GM23338 (cell line): Measurements from ENCODE around the gene TMPRSS11D. TPM values are rescaled to one million over a fixed set of nuclear protein-coding genes. Genes with fewer than 3 reads are reported as not detected.

ENCODE experiments used
- ATAC-seq: fragments of 200-7000 bp; cut with Tn5 transposase; 3 replicates; pipeline ENCODE4 v1.9.1; 2020
- DNase-seq: peaks from one replicate; pipeline ENCODE4 v3.0.0-alpha.2; 2015; ENCODE audit warnings: low spot score
- H2AFZ ChIP-seq: fragments of 200-600 bp; sonication (generic); 2 replicates; pipeline ENCODE4 v1.8.0; 2016; ENCODE audit warnings: antibody characterized with exemption, mild to moderate bottlenecking, moderate library complexity
- H3F3A ChIP-seq: fragments of 200-600 bp; sonication (generic); replicated peaks from 2 replicates; pipeline ENCODE4 v1.8.0; 2017; ENCODE audit warnings: antibody characterized with exemption, mixed run types, low read depth
- H3K27ac ChIP-seq: fragments of 200-600 bp; sonication (generic); 2 replicates; pipeline ENCODE4 v1.6.1; 2016; ENCODE audit warnings: low read depth
- H3K27me3 ChIP-seq: fragments of 200-600 bp; sonication (generic); 2 replicates; pipeline ENCODE4 v1.8.0; 2016; ENCODE audit warnings: mild to moderate bottlenecking, mixed run types, moderate library complexity; ENCODE audit not compliant: insufficient read depth
- H3K36me3 ChIP-seq: fragments of 200-600 bp; sonication (generic); 2 replicates; pipeline ENCODE4 v1.8.0; 2016; ENCODE audit warnings: mild to moderate bottlenecking; ENCODE audit not compliant: insufficient read depth
- H3K4me1 ChIP-seq: fragments of 200-600 bp; sonication (generic); 2 replicates; pipeline ENCODE4 v1.8.0; 2016; ENCODE audit warnings: mild to moderate bottlenecking, moderate library complexity; ENCODE audit not compliant: insufficient read depth
- H3K4me2 ChIP-seq: fragments of 200-600 bp; sonication (generic); 2 replicates; pipeline ENCODE4 v1.7.1; 2017; ENCODE audit warnings: mixed run types
- H3K4me3 ChIP-seq: fragments of 200-600 bp; sonication (generic); 2 replicates; pipeline ENCODE4 v1.6.1; 2016; ENCODE audit warnings: mixed run types
- H3K79me2 ChIP-seq: fragments of 200-600 bp; sonication (generic); replicated peaks from 2 replicates; pipeline ENCODE4 v1.8.0; 2017; ENCODE audit warnings: mild to moderate bottlenecking; ENCODE audit not compliant: insufficient read depth
- H3K9me2 ChIP-seq: fragments of 200-600 bp; sonication (generic); 2 replicates; pipeline ENCODE4 v1.8.0; 2017; ENCODE audit not compliant: insufficient read depth
- H4K20me1 ChIP-seq: fragments of 200-600 bp; sonication (generic); replicated peaks from 2 replicates; pipeline ENCODE4 v1.8.0; 2017; ENCODE audit warnings: mild to moderate bottlenecking; ENCODE audit not compliant: insufficient read depth
- H3K27ac Mint-ChIP-seq: 2 replicates; pipeline ENCODE4 v1.8.0; 2020; ENCODE audit warnings: inconsistent platforms, mild to moderate bottlenecking, moderate library complexity, mixed read lengths
- H3K27me3 Mint-ChIP-seq: 3 replicates; pipeline ENCODE4 v1.8.0; 2022; ENCODE audit warnings: low read depth, mild to moderate bottlenecking, moderate library complexity, mixed read lengths, inconsistent platforms; ENCODE audit not compliant: insufficient read depth, poor library complexity
- H3K36me3 Mint-ChIP-seq: 3 replicates; pipeline ENCODE4 v1.8.0; 2021; ENCODE audit warnings: low read depth, mild to moderate bottlenecking, inconsistent platforms, moderate library complexity, mixed read lengths
- H3K4me1 Mint-ChIP-seq: 3 replicates; pipeline ENCODE4 v1.8.0; 2020; ENCODE audit warnings: mild to moderate bottlenecking, inconsistent platforms, mixed read lengths
- H3K4me3 Mint-ChIP-seq: 3 replicates; pipeline ENCODE4 v1.8.0; 2021; ENCODE audit warnings: moderate library complexity, mild to moderate bottlenecking, inconsistent platforms, mixed read lengths
- H3K9me3 Mint-ChIP-seq: 3 replicates; pipeline ENCODE4 v1.8.0; 2020; ENCODE audit warnings: moderate library complexity, mild to moderate bottlenecking, inconsistent platforms, mixed read lengths
- CREB1 ChIP-seq: fragments of 250-450 bp; sonication (Bioruptor Pico); IDR thresholded peaks from 2 replicates; pipeline ENCODE4 v1.5.0; 2020; ENCODE audit warnings: low read depth, mild to moderate bottlenecking, moderate library complexity
- EZH2phosphoT487 ChIP-seq: fragments of 200-600 bp; sonication (generic); IDR thresholded peaks from one replicate; pipeline ENCODE4 v1.8.1; 2018; ENCODE audit warnings: antibody characterized with exemption; ENCODE audit not compliant: unreplicated experiment
- JUNB ChIP-seq: IDR thresholded peaks from one replicate; pipeline ENCODE4 v1.6.1; 2016; ENCODE audit warnings: antibody characterized with exemption; ENCODE audit not compliant: unreplicated experiment
- NANOG ChIP-seq: IDR thresholded peaks from 2 replicates; pipeline ENCODE4 v1.6.1; 2016; ENCODE audit warnings: antibody characterized with exemption, borderline replicate concordance
- ZNF114 ChIP-seq: fragments of 250-450 bp; sonication (Bioruptor Pico); IDR thresholded peaks from 2 replicates; pipeline ENCODE4 v1.5.0; 2020; ENCODE audit warnings: mild to moderate bottlenecking, moderate library complexity
- ZNF331 ChIP-seq: fragments of 250-450 bp; sonication (Bioruptor Pico); IDR thresholded peaks from 2 replicates; pipeline ENCODE4 v1.5.0; 2020; ENCODE audit warnings: low read depth, mild to moderate bottlenecking, moderate library complexity
- ZNF462 ChIP-seq: fragments of 250-450 bp; sonication (Bioruptor Pico); IDR thresholded peaks from 2 replicates; pipeline ENCODE4 v1.5.0; 2020; ENCODE audit warnings: mild to moderate bottlenecking, moderate library complexity
- polyA plus RNA-seq: library from polyadenylated mRNA; unstranded; fragments of >200 nt; fragmentation: Nextera tagmentation; extraction: Ambion mirVana; gene quantifications from 2 replicates; pipeline ENCODE4 v1.2.1, GENCODE V29; 2016
- total RNA-seq: library from RNA; depleted of rRNA; stranded (reverse); fragments of >200 nt; shearing (Covaris generic); gene quantifications from 2 replicates; pipeline ENCODE4 v1.2.3, GENCODE V29; 2014
- TF ChIP-seq, protein P1 (sequence below): IDR thresholded peaks from one replicate; pipeline ENCODE4 v1.6.1; 2018; ENCODE audit warnings: antibody characterized with exemption; ENCODE audit not compliant: unreplicated experiment
- TF ChIP-seq, protein P2 (sequence below), 2 experiments: fragments of 200-600 bp in 1 of 2; sonication (generic) in 1 of 2; conservative IDR thresholded peaks; 2 replicates each; pipeline versions ENCODE4 v1.5.1 to v1.6.1; 2016 to 2017; ENCODE audit warnings: antibody characterized with exemption in 2 of 2, low read depth in 2 of 2, mild to moderate bottlenecking in 2 of 2, moderate library complexity in 1 of 2

TMPRSS11D gene
- total and polyA plus RNA-seq, 2 experiments from 2014 or later = not detected

GRCh38 chr4:67931256-67931655, 47.5 kb upstream of the TMPRSS11D start (continued):
- no peak for TF ChIP-seq ZNF462
- no peak for TF ChIP-seq CREB1

DNA sequence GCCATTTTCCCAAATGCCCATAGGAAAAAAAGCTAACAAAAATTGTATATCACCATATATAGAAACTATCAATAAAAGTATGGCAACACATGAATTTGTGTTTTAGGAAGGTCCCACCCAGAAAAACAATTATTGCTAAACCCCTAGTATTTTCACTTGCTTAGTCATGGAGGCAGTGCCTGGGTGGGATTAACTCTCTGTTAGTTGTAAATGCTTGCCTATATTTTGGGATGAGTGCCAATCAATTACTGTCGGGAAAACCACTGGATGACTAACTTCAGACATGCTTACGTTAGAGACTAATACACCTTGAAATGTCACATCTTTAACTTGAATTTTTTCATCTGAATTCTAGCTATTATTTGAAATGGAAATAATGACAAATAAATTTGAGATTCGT, 45.6 kb upstream of the TMPRSS11D start:
- H3K4me1 Mint-ChIP-seq = peaks cover 8% of the 10 kb centered on the region
- no peak for ATAC-seq
- Histone ChIP-seq H4K20me1 (no peaks in the 10 kb centered on the region), H3K4me1 (0 out of 2 replicates have a peak, but pooled peaks cover 5% of the 10 kb centered on the region), H3F3A (no peaks in the 10 kb centered on the region), H3K27ac (no peak overlapping the region), H3K4me2 (no peak overlapping the region), H3K36me3 (no peaks in the 10 kb centered on the region), H2AFZ (no peak overlapping the region), H3K79me2 (no peaks in the 10 kb centered on the region), H3K27me3 (no peaks in the 10 kb centered on the region), H3K4me3 (no peak overlapping the region), H3K9me2 (no peaks in the 10 kb centered on the region)
- H3K27ac Mint-ChIP-seq = no peak overlapping the region
- peaks cover 3% of the 10 kb centered on the region; the same call in 1 of the 3 replicates for H3K36me3 Mint-ChIP-seq
- no peak overlapping the region for H3K4me3 Mint-ChIP-seq
- DNase-seq = no peak
- peaks cover 6% of the 10 kb centered on the region for H3K9me3 Mint-ChIP-seq
- H3K27me3 Mint-ChIP-seq = peaks cover 1% of the 10 kb centered on the region
- TF ChIP-seq ZNF331 (CRISPR knock-in tag) (no peak), NANOG (no peak), ZNF114 (no peak), EZH2phosphoT487 (no peak), JUNB (no peak)
- TF ChIP-seq, protein P1, sequence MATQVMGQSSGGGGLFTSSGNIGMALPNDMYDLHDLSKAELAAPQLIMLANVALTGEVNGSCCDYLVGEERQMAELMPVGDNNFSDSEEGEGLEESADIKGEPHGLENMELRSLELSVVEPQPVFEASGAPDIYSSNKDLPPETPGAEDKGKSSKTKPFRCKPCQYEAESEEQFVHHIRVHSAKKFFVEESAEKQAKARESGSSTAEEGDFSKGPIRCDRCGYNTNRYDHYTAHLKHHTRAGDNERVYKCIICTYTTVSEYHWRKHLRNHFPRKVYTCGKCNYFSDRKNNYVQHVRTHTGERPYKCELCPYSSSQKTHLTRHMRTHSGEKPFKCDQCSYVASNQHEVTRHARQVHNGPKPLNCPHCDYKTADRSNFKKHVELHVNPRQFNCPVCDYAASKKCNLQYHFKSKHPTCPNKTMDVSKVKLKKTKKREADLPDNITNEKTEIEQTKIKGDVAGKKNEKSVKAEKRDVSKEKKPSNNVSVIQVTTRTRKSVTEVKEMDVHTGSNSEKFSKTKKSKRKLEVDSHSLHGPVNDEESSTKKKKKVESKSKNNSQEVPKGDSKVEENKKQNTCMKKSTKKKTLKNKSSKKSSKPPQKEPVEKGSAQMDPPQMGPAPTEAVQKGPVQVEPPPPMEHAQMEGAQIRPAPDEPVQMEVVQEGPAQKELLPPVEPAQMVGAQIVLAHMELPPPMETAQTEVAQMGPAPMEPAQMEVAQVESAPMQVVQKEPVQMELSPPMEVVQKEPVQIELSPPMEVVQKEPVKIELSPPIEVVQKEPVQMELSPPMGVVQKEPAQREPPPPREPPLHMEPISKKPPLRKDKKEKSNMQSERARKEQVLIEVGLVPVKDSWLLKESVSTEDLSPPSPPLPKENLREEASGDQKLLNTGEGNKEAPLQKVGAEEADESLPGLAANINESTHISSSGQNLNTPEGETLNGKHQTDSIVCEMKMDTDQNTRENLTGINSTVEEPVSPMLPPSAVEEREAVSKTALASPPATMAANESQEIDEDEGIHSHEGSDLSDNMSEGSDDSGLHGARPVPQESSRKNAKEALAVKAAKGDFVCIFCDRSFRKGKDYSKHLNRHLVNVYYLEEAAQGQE = no peak
- TF ChIP-seq, protein P2, sequence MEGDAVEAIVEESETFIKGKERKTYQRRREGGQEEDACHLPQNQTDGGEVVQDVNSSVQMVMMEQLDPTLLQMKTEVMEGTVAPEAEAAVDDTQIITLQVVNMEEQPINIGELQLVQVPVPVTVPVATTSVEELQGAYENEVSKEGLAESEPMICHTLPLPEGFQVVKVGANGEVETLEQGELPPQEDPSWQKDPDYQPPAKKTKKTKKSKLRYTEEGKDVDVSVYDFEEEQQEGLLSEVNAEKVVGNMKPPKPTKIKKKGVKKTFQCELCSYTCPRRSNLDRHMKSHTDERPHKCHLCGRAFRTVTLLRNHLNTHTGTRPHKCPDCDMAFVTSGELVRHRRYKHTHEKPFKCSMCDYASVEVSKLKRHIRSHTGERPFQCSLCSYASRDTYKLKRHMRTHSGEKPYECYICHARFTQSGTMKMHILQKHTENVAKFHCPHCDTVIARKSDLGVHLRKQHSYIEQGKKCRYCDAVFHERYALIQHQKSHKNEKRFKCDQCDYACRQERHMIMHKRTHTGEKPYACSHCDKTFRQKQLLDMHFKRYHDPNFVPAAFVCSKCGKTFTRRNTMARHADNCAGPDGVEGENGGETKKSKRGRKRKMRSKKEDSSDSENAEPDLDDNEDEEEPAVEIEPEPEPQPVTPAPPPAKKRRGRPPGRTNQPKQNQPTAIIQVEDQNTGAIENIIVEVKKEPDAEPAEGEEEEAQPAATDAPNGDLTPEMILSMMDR (conservative IDR thresholded peaks at IDR 0.05; ENCODE audit: low read depth in 2 of 2) = no peak
